Gastroesophageal sphincter (tissue), 4 donors: Measurements from ENCODE around the gene NME7. TPM values are rescaled to one million over a fixed set of nuclear protein-coding genes. Genes with fewer than 3 reads are reported as not detected.

Source experiments
- ATAC-seq: fragments of 150-250 bp; one replicate; pipeline ENCODE4 v1.9.1; 2016; ENCODE audit warnings: mild to moderate bottlenecking, moderate library complexity
- H3K27ac ChIP-seq, 4 donors: fragments of 200-600 bp; sonication (generic) in 3 of 4; 1 replicate in 3 of 4; 2 replicates in 1 of 4; pipeline ENCODE4 v1.5.1; 2016 to 2019
- H3K27me3 ChIP-seq: fragments of 200-600 bp; sonication (generic); one replicate; pipeline ENCODE4 v1.5.1; 2019
- H3K36me3 ChIP-seq, 2 donors: fragments of 200-600 bp; sonication (generic); one replicate each; pipeline ENCODE4 v1.5.1; 2019; ENCODE audit warnings: control low read depth in 1 of 2
- H3K4me1 ChIP-seq, 3 donors: fragments of 200-600 bp; sonication (generic); 1 replicate in 2 of 3; 2 replicates in 1 of 3; pipeline ENCODE4 v1.5.1; 2016 to 2019; ENCODE audit warnings: control low read depth in 2 of 3
- H3K4me3 ChIP-seq, 2 donors: fragments of 200-600 bp; sonication (generic); one replicate each; pipeline ENCODE4 v1.5.1; 2019; ENCODE audit warnings: mild to moderate bottlenecking in 1 of 2, moderate library complexity in 1 of 2
- H3K9me3 ChIP-seq, 3 donors: fragments of 200-600 bp; sonication (generic); one replicate each; pipeline ENCODE4 v1.5.1; 2017 to 2019; ENCODE audit warnings: control low read depth in 2 of 3
- CTCF ChIP-seq, 4 experiments: fragments of 200-600 bp in 2 of 4; fragments of 450-650 bp in 2 of 4; sonication (generic) in 1 of 4; IDR thresholded peaks; one replicate each; pipeline ENCODE4 v1.5.1; 2017 to 2019; ENCODE audit warnings: antibody characterized with exemption in 4 of 4, mild to moderate bottlenecking in 2 of 4, moderate library complexity in 2 of 4
- EP300 ChIP-seq: sonication (generic); formaldehyde crosslinking; IDR thresholded peaks from one replicate; pipeline ENCODE4 v1.6.1; 2017; ENCODE audit warnings: antibody characterized with exemption, mild to moderate bottlenecking
- POLR2A ChIP-seq, 2 donors: fragments of 450-650 bp; IDR thresholded peaks; one replicate each; pipeline ENCODE4 v1.6.1; 2017; ENCODE audit warnings: antibody characterized with exemption in 2 of 2, mild to moderate bottlenecking in 2 of 2, moderate library complexity in 1 of 2
- POLR2AphosphoS5 ChIP-seq: sonication (generic); formaldehyde crosslinking; IDR thresholded peaks from one replicate; pipeline ENCODE4 v1.6.1; 2017; ENCODE audit warnings: antibody characterized with exemption
- WGBS, 2 donors: methylation state at CpG; one replicate each; pipeline ENCODE4 v1.1.5; 2018; ENCODE audit warnings: low coverage in 1 of 2; 5-methylcytosine and 5-hydroxymethylcytosine counted together
- total RNA-seq, 4 donors: library from RNA; depleted of rRNA; stranded (reverse); fragments of >200 nt; gene quantifications; one replicate each; pipeline ENCODE4 v1.1.0, GENCODE V29; 2016

NME7 gene
- total RNA-seq, 4 donors from 2014 or later, result 10.6 to 24.7 (median 14.5) TPM

- H3K9me3 ChIP-seq, result no peaks in the 10 kb centered on the region
- H3K27me3 ChIP-seq, result no peaks in the 10 kb centered on the region
- peaks cover 0 to 9% of the 10 kb centered on the region in 2 donors for H3K36me3 ChIP-seq
- TF ChIP-seq CTCF (IDR thresholded peaks at IDR 0.05) (no peak), POLR2AphosphoS5 (no peak), POLR2A (IDR thresholded peaks at IDR 0.05) (no peak), EP300 (no peak)
- ATAC-seq, result no peak
- H3K4me3 ChIP-seq, result no peak overlapping the region
- no peak overlapping the region for H3K27ac ChIP-seq
- no peaks in the 10 kb centered on the region for H3K4me1 ChIP-seq
- WGBS, 2 donors, result 98% methylated on average over 3 of the region's 3 CpGs
These were observed 45.5 kb downstream of the NME7 start for GRCh38 chr1:169322138-169322537.

GRCh38 chr1:169321539-169321938, 46.1 kb downstream of the NME7 start:
- Histone ChIP-seq H3K27me3 (no peaks in the 10 kb centered on the region), H3K4me1 (no peaks in the 10 kb centered on the region), H3K4me3 (no peak overlapping the region), H3K36me3 (peaks cover 0 to 9% of the 10 kb centered on the region in 2 donors), H3K9me3 (no peaks in the 10 kb centered on the region), H3K27ac (no peak overlapping the region)
- 69 to 100% methylated on average over 1 of the region's 1 CpG for WGBS, 2 donors
- no peak for TF ChIP-seq CTCF (IDR thresholded peaks at IDR 0.05)
- no peak for TF ChIP-seq POLR2AphosphoS5
- no peak for TF ChIP-seq EP300
- no peak for TF ChIP-seq POLR2A (IDR thresholded peaks at IDR 0.05)
- ATAC-seq, result no peak

DNA sequence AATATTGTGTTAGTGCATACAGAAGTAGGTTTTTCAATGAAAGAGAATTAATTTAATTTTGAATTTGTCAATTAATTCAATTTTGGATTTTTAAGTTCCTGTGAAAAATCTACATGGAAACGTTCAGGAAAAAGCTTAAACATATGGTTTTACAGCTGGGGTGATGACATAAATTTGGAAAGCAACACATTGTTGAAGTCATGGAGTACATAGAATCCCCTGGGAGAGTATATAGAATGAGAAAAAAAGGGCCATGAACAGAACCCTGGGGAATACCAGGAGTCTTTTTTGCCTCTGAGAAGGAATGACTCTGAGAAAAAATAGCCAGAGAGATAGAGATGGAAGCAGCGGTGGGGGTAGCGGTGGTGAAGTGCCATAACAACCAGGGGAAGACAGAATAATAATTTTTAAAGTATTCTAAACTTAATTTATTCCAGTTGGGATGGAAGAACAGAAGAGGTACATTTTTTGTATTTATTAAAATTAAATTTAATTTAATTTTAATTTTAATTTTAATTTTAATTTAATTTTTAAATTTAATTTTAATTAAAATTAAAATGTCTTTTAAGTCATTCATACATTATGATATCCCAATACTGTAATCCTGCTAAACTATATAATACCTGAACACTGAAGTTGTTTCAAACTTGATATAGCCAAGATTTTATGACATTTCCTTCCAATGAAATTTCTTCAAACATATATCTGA, 48.9 kb downstream of the NME7 start:
- TF ChIP-seq EP300 (no peak), POLR2A (IDR thresholded peaks at IDR 0.05) (no peak), POLR2AphosphoS5 (no peak), CTCF (IDR thresholded peaks at IDR 0.05) (no peak)
- no peaks in the 10 kb centered on the region for H3K4me1 ChIP-seq
- H3K9me3 ChIP-seq, result no peaks in the 10 kb centered on the region
- H3K36me3 ChIP-seq, result peaks cover 0 to 9% of the 10 kb centered on the region in 2 donors
- 93 to 97% methylated on average over 3 of the region's 3 CpGs for WGBS, 2 donors
- H3K27ac ChIP-seq, result no peak overlapping the region
- no peak overlapping the region for H3K4me3 ChIP-seq
- ATAC-seq, result no peak
- no peaks in the 10 kb centered on the region for H3K27me3 ChIP-seq

DNA sequence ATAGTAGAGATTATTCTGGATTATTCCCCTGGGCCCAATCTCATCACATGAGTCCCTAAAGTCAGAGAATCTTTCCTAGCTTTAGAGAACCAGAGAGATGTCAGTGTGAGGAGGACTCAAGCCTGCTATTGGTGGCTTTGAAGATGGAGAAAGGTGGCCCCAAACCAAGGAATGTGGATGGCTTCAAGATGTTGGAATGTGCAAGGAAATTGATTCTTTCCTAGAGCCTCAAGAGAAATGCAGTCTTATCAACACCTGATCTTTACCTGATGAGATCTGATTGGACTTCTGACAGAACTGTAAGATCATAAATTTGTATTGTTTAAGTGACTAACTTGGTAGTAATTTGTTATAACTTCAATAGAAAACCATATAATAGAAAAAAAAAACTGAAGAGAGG, 51.0 kb downstream of the NME7 start:
- Histone ChIP-seq H3K4me3 (no peak overlapping the region), H3K27me3 (no peaks in the 10 kb centered on the region), H3K9me3 (no peaks in the 10 kb centered on the region), H3K4me1 (no peaks in the 10 kb centered on the region), H3K36me3 (no peaks in the 10 kb centered on the region), H3K27ac (no peak overlapping the region)
- ATAC-seq, result no peak
- no peak for TF ChIP-seq POLR2AphosphoS5
- TF ChIP-seq POLR2A (IDR thresholded peaks at IDR 0.05), result no peak
- no peak for TF ChIP-seq EP300
- TF ChIP-seq CTCF (IDR thresholded peaks at IDR 0.05), result no peak
